Left forelimb (tissue), 1 donor: ENCODE results near the gene SMIM5.

Source experiments
- DNase-seq: peaks from one replicate; pipeline ENCODE4 v3.0.0-alpha.2; 2018; ENCODE audit warnings: low spot score

Gene SMIM5

DNA sequence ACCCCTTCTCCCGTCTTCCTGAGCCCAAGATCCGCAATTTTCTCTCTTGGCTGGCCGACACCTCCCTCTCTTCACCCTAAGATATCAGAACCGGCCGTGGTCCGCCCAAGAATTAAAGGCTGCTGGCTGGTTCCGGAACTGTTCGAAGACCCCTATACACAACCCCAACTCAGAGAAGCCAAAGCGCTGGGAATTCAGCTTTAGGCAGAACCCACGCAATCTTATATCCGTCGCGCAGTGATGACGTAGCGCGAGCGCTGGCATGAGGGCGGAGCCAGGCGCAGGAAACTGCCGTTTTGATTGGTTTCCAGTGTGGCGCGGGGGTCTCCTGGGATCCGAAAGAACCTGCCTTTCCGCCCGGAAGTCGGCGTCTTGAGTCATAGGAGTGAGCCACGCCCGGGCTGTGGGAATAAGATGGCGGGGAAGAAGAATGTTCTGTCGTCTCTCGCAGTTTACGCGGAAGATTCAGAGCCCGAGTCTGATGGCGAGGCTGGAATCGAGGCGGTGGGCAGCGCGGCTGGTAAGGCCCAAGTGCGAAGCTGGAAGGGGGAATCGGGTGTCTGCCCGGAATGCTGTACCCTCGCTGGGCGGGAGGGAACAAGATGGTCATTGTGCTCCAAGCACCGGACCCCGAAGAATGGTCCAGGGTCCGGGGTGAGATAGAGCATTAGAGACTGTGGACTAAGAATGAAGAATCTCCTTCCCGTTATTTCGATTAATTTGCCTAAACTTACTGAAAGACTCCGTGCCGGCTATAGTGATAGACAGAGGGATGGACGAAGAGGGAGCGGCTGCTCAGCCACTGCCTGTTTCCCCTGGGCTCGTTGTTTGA is 33.9 kb downstream of the SMIM5 start, which contains the start of the genes RECQL5 and SAP30BP:
TSS of gene RECQL5 (minus strand) at position 196 of the 832 bp plus-strand sequence. CDS start 597 bp downstream, outside the sequence.
TSS of gene SAP30BP (plus strand) at position 380 of the 832 bp plus-strand sequence. CDS start at position 415, 35 bp downstream.
- peak; percentile 97 for DNase-seq

DNA sequence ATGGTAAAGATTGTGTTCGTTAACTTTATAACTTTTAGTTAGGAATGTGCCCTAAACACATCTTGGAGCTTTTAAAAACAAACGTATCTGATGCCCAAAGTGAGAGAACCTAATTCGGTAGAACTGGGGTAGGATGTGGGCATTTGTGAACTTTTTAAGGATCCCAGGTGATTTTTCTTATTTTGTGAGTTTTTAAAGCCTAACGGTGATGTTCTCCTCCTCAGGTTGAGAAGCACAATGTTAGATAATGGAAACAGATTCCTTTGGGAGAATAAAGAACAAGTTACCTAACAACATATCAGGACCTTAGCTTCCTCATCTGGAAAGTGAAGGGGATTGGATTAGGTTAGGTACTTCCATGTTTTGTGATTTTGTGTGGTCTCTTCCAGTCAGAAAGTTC is 34.6 kb downstream of the SMIM5 start:
- DNase-seq, result no peak

DNA sequence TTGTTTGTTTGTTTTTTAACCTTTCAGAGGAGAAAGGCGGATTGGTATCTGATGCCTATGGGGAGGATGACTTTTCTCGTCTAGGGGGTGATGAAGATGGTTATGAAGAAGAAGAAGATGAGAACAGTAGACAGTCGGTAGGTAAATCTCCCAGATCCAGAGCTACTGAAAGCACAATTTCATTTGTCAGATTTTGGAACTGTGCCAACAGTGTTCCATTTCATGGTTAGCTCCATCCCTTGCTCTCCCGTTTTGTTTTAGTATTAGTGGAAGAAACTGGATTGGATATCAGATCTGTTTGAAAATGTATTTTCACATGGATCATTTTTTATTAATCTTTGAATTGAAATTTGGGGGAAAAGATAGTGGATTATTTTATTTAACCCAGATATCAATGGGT is 35.3 kb downstream of the SMIM5 start:
- DNase-seq, result no peak

DNA sequence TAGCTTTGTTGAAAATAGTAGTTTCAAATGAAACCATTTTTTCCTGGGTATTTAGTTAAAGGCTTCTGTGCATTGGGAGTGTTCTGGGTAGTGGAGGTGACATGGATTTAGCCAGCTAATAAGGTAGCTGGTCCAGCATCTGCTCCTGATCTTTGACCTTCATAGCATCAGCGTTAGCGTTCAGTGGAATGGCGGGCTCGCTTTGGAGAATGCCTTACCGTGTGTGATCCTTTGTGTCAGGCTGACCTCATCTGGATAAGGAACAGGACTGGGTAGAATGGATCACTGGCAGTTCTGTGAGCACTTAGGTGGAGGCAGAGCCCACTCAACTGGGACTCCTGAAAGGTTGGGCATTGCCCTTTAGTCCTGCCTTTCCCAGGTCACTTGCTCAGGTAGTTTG is 37.6 kb downstream of the SMIM5 start:
- DNase-seq, result no peak

DNA sequence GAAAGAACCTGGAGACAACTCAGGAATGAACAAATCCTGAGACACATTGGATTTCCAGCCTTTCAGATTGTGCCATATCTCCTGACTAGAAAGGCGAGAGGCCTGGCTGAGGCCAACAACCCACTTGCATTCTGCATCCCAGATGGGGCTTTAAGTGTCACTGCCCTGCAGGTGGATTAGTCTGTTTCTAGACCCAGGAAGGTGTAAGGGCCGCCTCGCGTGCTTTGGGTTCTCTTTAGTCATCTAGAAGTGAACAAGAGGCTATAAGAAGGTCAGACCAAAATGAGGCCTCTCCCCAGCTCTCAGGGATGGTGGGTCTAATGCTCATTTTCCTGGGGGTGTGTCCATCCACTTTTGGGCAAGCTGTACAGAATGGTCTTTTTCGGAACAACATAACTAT is 38.8 kb downstream of the SMIM5 start:
- no peak for DNase-seq

DNA sequence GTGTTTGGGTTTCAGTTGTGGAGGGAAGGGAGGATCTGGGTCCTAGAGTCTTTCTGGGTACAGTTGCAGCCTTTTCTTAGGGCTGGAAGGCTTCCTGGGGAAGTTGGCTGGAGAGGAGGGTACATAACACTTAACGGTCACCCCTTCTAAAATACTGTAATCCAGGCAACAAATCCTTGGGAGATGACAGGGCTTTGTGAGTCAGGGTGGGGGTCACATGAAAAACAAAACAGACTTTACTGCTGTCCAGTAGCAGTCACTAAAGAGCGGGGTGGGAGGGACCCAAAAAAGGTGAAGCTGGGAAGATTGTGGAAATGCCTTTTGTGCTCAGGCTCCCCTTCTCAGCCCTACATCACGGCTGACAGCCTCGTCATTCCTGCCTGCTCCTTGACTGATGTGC is 40.3 kb downstream of the SMIM5 start:
- no peak for DNase-seq

DNA sequence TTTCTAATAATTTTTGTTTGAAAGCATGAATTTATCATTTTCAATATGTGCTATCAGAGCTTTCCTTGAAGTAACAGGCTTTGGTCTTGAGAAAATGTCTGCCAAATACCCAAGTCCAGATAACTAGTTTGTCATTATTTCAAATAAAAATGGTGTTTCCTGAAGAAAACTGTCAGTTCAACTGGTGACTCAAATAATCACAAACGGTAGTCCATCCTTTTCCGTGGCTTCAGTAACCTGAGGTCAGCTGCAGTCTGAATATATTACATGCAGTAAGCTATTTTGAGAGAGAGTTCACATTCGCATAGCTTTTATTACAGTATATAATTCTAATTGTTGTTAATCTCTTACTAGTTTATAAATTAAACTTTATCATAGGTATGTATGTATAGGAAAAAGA is 43.2 kb downstream of the SMIM5 start:
- no peak for DNase-seq

DNA sequence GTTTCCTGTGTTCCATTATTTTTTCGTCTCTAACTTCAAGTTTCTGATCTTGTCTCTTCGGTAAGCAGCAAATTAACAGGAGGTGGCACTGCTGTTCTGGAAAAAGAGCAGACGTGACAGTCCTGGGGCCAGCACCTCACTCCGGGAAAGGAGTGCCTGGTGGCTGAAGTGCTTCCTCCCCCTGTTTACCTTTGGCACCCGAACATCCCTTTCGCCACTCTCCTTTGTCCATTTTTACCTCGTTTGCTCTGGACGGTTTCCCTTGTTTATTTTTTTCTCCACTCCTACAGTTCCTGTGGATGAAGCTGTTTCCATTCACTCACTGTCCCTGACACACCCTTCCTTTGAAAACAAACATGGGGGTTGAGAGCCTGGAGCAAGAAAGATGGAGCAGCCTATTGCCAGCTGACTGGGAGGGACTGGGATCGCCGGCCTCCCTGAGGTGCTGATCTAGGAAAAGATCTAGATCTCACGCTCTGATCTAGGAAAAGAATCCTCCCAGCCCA is 46.5 kb downstream of the SMIM5 start:
- DNase-seq, result no peak

DNA sequence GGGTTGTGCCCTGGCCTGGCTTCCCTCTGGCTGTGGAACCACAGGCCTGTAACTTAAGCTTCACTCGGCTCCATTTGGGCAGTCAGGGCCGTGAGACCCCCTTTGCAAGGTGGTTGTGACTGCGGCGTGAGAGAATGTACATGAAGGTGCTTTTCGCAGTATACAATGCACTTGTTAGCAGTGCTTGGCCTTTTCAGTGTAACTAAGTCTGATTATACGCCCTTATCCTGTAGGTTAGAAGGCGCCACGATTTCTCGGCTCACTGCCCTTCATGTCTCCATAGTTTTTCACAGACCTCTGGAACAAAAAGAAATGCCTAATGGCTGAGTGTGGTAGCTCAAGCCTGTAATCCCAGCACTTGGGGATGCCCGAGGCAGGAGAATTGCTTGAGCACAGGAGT is 47.2 kb downstream of the SMIM5 start:
- DNase-seq, result no peak

DNA sequence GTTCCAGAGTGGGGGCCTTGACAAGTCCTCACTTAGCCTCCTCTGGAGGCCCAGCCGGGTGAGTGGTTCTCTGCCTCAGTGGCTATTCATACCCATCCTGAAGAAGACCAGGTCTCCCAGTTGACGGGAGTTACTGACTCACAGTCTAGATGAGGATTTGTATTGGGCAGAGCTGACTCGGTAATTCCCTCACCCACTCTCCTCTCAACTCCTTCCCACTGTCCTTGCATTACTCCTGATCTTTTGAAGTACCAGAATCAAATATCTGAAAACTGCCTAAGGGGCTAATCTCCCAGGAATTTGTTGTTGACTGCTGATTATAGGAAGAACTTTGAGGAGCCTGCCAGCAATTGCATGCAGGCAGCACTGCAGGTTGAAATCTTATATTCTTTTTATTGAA is 48.1 kb downstream of the SMIM5 start:
- no peak for DNase-seq

DNA sequence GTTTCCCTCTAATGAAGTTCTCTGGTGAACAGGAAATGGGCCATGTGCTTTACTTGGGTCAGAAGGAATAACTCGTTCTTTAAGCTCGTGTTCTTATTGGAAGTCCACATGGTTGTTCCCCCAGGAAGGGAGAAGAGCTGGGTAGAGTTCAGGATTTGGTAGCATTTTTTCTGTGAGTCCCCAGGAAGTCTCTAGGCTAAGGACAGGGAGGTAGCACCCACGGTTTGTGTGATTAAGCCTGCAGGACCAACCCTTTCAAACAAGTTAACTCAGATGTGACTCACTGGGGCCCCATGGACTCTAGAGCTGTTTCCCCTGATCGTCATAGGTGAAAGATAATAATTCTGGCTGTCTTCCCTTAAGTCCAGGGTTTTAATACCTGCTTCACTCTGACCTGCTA is 50.3 kb downstream of the SMIM5 start:
- no peak for DNase-seq

DNA sequence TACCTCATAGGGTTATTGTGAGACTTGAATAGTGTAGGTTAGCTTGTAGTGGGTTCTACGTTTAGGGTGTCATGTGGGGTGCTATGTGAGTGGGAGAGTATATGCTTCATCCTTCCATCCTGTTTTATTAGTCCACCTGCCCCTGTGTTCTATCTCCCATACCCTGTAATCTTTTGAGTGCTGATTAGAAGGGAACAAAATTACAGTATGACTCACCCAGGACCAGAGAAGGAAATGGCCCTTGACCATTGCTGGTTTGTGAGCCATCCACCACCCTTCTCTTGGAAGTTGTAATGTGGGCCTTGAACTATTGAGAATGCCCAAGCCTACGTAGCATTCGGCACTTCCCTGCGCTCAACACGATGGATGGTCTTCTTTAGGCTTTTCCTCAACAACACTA is 51.0 kb downstream of the SMIM5 start:
- DNase-seq, result no peak

DNA sequence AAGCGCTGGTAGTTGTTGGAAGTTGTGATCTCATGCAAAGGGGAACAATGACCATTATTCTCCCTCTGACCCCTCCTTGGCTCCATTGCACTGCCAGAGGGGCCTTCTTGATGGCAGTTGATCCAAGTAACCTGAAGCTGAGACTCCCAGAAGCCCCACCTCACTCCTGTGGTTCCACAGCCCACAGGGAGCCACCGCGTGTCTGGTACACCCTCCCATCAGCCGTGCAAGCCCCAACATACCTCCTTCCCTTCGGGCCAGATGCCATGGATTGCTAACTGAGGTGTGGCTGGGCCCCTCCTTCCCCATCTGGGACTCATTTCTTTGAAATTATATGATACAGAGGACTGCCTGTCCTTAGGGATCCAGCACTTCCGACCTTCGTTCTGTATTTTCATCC is 51.7 kb downstream of the SMIM5 start:
- no peak for DNase-seq

DNA sequence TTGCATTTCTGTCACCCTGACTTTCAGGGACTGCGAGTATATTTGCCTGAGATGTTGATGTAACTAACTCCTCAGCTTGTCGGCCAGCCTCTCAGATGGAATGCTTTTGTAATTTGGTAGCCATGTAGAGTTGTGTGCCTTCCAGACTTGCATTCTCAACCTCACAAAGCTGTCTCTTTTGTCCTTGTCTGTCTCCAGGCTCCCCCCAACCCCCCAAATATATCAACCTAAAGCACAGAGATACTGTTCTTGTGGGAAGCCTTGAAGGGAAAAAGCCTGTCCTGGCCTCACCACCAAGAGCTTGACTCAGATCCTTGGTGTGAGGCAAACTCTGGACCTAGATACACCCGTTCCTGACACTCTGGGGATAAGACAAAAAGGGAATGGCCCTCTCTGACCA is 52.3 kb downstream of the SMIM5 start:
- no peak for DNase-seq

DNA sequence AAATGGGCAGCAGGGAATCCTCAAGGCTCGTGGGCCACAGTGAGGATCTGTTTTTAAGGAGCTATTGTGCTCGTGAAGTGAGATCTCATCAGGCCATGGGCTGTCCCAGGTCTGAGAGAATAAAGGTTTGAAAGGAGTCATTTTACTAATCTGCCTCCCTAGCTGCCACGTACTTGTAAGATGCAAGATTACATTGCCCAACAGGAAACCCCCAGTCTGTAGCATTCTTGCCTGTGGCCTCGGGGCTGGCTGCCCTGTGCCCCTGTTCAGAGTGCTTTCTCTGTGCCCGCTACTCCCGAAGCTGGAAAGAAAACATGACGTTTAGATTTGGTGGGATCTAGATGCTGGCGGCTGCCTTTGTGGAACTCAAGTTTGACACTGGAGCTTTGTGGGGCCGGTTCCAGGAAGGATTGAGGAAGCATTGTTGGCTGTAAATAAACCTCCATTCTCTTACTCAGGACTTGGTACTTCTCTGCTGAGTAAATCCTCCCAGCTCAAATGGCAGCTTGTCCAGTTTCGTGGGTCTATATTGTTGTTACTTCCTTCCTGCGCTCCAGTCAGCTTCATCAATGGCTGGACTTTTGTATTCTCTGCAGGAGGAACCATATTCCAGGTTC is 55.1 kb downstream of the SMIM5 start:
- no peak for DNase-seq

DNA sequence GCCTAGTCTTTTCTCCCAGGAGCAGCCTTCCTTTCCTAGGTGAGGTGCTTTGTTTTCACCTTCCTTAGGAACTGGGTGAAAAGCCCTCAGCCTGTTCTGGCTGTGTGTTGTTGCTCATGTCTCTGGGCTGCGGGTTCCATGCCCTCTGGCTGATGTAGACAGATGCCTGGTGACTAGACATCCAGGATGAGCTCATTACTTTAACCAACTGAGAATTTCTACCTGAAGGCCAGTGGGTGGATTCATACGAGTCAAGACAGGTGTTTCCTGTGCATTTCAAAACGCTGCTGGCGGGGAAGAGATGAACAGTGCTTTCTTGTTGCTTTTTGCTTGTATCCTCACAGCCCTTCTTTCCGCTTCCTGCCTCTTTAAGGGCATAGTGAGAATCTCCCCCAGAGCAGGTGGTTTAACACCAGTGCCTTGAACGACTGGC is 56.2 kb downstream of the SMIM5 start:
- no peak for DNase-seq
